Thyroid gland (tissue), 4 donors: ENCODE measurements around the gene WEE1. TPM values are rescaled to one million over a fixed set of nuclear protein-coding genes. Genes with fewer than 3 reads are reported as not detected.

Source experiments
- DNase-seq, 2 donors: peaks; one replicate each; pipeline ENCODE4 v3.0.0-alpha.2; 2019
- H3K27ac ChIP-seq, 3 donors: fragments of 200-600 bp; sonication (generic); 1 replicate in 2 of 3; 2 replicates in 1 of 3; pipeline ENCODE4 v1.5.1; 2016 to 2019; ENCODE audit warnings: mild to moderate bottlenecking in 1 of 3, moderate library complexity in 1 of 3
- H3K27me3 ChIP-seq: fragments of 200-600 bp; sonication (generic); one replicate; pipeline ENCODE4 v1.5.1; 2019
- H3K36me3 ChIP-seq, 2 donors: fragments of 200-600 bp; sonication (generic); one replicate each; pipeline ENCODE4 v1.5.1; 2016 to 2019
- H3K4me1 ChIP-seq, 2 donors: fragments of 200-600 bp; sonication (generic); one replicate each; pipeline ENCODE4 v1.5.1; 2017 to 2019
- H3K4me3 ChIP-seq, 3 donors: fragments of 200-600 bp; sonication (generic); replicated peaks in 1 of 3; 1 replicate in 2 of 3; 2 replicates in 1 of 3; pipeline ENCODE4 v1.5.1; 2016; ENCODE audit warnings: mild to moderate bottlenecking in 1 of 3
- H3K9me3 ChIP-seq: fragments of 200-600 bp; sonication (generic); one replicate; pipeline ENCODE4 v1.5.1; 2017
- CTCF ChIP-seq, 6 experiments: fragments of 200-600 bp in 3 of 6; fragments of 450-650 bp in 3 of 6; sonication (generic) in 3 of 6; IDR thresholded peaks; one replicate each; pipeline ENCODE4 v1.5.1; 2016 to 2019; ENCODE audit warnings: antibody characterized with exemption in 6 of 6, mild to moderate bottlenecking in 2 of 6, inconsistent platforms in 1 of 6, moderate library complexity in 1 of 6
- POLR2A ChIP-seq, 2 donors: fragments of 450-650 bp; IDR thresholded peaks; one replicate each; pipeline ENCODE4 v1.6.1; 2017; ENCODE audit warnings: antibody characterized with exemption in 2 of 2, mild to moderate bottlenecking in 2 of 2, moderate library complexity in 1 of 2
- WGBS, 2 donors: methylation state at CpG; one replicate each; pipeline ENCODE4 v1.1.5; 2017; 5-methylcytosine and 5-hydroxymethylcytosine counted together
- intact Hi-C: fragments of 100-400 bp; cut with DNase I; formaldehyde crosslinking; loops from one replicate; pipeline ENCODE4 v1.15.1; 2023
- total RNA-seq, 4 donors: library from RNA; depleted of rRNA; stranded (reverse); fragments of >200 nt; gene quantifications; one replicate each; pipeline ENCODE4 v1.2.3, GENCODE V29; 2016

WEE1 gene
- total RNA-seq, 4 donors from 2014 or later: 29.6 to 35.6 (median 32.5) TPM

DNA sequence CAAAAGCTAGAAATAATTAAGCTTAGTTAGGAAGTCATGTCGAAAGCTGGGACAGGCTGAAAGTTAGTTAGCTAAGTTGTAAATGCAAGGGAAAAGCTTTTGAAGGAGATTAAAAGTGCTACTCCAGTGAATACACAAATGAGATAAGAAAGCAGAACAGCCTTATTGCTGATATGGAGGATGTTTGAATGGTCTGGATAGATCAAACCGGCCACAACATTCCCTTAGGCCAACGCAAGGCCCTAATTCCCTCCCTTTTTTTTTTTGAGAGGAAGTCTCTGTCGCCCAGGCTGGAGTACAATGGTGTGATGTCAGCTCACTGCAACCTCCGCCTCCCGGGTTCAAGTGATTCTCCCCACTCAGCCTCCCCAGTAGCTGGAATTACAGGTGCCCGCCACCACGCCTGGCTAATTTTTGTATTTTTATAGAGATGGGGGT is 23.3 kb upstream of the WEE1 start:
- TF ChIP-seq CTCF (IDR thresholded peaks at IDR 0.05) (no peak), POLR2A (IDR thresholded peaks at IDR 0.05) (no peak)
- DNase-seq: no peak
- no peak overlapping the region for H3K27ac ChIP-seq
- intact Hi-C loops: no loop called here
- peaks cover 6 to 9% of the 10 kb centered on the region in 2 donors for H3K4me1 ChIP-seq
- no peaks in the 10 kb centered on the region for H3K9me3 ChIP-seq
- 89 to 90% methylated on average over 8 of the region's 8 CpGs for WGBS, 2 donors
- no peak overlapping the region for H3K4me3 ChIP-seq
- H3K36me3 ChIP-seq: no peaks in the 10 kb centered on the region
- no peaks in the 10 kb centered on the region for H3K27me3 ChIP-seq

DNA sequence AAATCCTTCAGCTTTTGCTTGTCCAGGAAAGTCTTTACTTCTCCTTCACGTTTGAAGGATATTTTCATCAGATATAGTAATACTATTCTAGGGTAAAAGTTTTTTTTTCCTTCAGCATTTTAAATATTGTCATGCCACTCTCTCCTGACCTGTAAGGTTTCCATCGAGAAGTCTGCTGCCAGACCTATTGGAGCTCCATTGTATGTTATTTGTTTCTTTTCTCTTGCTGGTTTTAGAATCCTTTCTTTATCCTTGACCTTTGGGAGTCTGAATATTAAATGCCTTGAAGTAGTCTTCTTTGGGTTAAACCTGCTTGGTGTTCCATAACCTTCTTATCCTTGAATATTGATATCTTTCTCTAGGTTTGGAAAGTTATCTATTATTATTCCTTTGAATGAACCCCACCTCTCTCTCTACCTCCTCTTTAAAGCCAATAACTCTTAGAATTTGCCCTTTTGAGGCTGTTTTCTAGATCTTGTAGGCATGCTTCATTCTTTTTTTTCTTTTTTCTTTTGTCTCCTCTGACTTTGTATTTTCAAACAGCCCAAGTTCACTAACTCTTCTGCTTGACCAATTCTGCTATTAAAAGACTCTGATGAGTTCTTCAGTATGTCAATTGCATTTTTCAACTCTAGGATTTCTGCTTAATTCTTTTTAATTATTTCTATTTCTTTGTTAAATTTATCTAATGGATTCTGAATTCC is 12.0 kb upstream of the WEE1 start:
- 96 to 100% methylated on average over 2 of the region's 2 CpGs for WGBS, 2 donors
- Histone ChIP-seq H3K4me1 (peaks cover 19 to 22% of the 10 kb centered on the region in 2 donors), H3K4me3 (no peak overlapping the region), H3K9me3 (no peaks in the 10 kb centered on the region), H3K36me3 (no peaks in the 10 kb centered on the region), H3K27ac (no peak overlapping the region), H3K27me3 (no peaks in the 10 kb centered on the region)
- no peak for TF ChIP-seq POLR2A (IDR thresholded peaks at IDR 0.05)
- TF ChIP-seq CTCF (IDR thresholded peaks at IDR 0.05): no peak
- intact Hi-C loops: no loop called here
- no peak for DNase-seq

- H3K27me3 ChIP-seq: no peaks in the 10 kb centered on the region
- no peaks in the 10 kb centered on the region for H3K9me3 ChIP-seq
- H3K36me3 ChIP-seq: no peaks in the 10 kb centered on the region
- no peak overlapping the region for H3K4me3 ChIP-seq
- H3K4me1 ChIP-seq: peaks cover 31 to 34% of the 10 kb centered on the region in 2 donors
- TF ChIP-seq CTCF (IDR thresholded peaks at IDR 0.05) (no peak), POLR2A (IDR thresholded peaks at IDR 0.05) (no peak)
- intact Hi-C loops: no loop called here
- no peak for DNase-seq
- peak overlapping the region; percentile 16 to 34 (median 27) for H3K27ac ChIP-seq
Observed at GRCh38 chr11:9562716-9563115, 10.8 kb upstream of the WEE1 start.

- Histone ChIP-seq H3K27me3 (no peaks in the 10 kb centered on the region), H3K4me3 (no peak overlapping the region), H3K36me3 (no peaks in the 10 kb centered on the region), H3K9me3 (no peaks in the 10 kb centered on the region), H3K4me1 (peaks cover 36 to 40% of the 10 kb centered on the region in 2 donors), H3K27ac (peak overlapping the region; percentile 16 to 34 (median 27))
- intact Hi-C loops: no loop called here
- peak; percentile 64 to 67 for DNase-seq
- TF ChIP-seq CTCF (IDR thresholded peaks at IDR 0.05) (no peak), POLR2A (IDR thresholded peaks at IDR 0.05) (no peak)
- no CpG with 5 or more reads among the region's 1 CpG for WGBS, 2 donors
Observed at GRCh38 chr11:9563196-9563730, 10.2 kb upstream of the WEE1 start.

DNA sequence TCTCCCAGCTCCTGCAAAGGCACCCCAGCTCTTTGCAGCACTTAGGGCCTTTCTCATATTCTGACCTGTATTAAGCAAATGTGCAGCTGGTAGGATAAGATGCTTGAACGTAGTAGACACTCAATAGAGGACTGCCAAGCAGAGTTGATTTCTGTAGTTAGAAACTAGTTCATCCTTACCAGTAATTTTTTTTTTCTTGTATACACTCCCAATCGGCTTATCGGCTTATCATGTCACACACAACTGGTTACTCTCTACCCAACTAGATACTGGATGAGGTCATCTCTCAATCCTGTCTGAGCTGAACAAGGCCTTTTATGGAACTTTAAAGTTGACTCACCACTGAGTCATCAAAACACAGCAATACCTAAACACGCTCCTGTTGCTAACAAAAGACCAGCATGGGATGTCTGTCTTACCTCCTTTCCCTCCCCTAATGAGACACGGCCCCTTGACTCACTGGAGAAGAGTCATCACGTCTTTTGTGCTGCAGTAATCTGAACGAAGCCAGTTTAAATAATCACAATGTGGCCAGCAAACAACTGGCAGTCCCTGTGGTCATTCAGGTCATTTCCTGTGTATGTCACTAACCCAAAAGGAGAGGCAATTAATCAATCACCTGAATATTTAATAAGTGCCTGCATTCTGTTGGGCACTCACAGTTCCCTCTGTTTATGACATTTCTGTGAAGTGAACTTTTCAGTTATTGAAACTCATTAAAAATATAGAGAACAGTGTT is 7.5 kb upstream of the WEE1 start:
- intact Hi-C loops: no loop called here
- Histone ChIP-seq H3K4me1 (peaks cover 57 to 60% of the 10 kb centered on the region in 2 donors), H3K9me3 (no peaks in the 10 kb centered on the region)

More for the DNA sequence above, 7.5 kb upstream of the WEE1 start:
- DNase-seq: peak in 1 of 2 donors; percentile 28
- Histone ChIP-seq H3K4me3 (no peak overlapping the region), H3K27me3 (no peaks in the 10 kb centered on the region), H3K36me3 (no peaks in the 10 kb centered on the region), H3K27ac (peak overlapping the region; percentile 96 to 99 (median 97))
- TF ChIP-seq CTCF (IDR thresholded peaks at IDR 0.05) (no peak), POLR2A (IDR thresholded peaks at IDR 0.05) (peak in 1 of 2 donors; percentile 29)
- WGBS, 2 donors: 28 to 38% methylated on average over 7 of the region's 7 CpGs
